K562 (cell line): ENCODE measurements around the gene CNOT6. TPM values are rescaled to one million over a fixed set of nuclear protein-coding genes. Genes with fewer than 3 reads are reported as not detected.

Experiments
- ATAC-seq: fragments of 200-7000 bp; cut with Tn5 transposase; 3 replicates; pipeline ENCODE4 v1.9.1; 2020; ENCODE audit warnings: moderate library complexity
- BruUV-seq: library from RNA; stranded (reverse); fragments of 400-500 nt; replicated peaks from 2 replicates; lab custom pipeline; 2021; lab: Mats Ljungman, UMichigan
- CTCF ChIA-PET: fragments of 300-600 bp; formaldehyde crosslinking; extraction: SDS; loops from one replicate; lab custom pipeline; 2021; ENCODE audit warnings: low intra/inter-chr PET ratio; lab: Yijun Ruan, JAX
- POLR2A ChIA-PET: fragments of 300-600, 350-650 bp; sonication (Branson Sonifier 250); formaldehyde crosslinking; extraction: SDS; loops from one replicate; lab custom pipeline; 2021; ENCODE audit warnings: antibody characterized with exemption, inconsistent platforms; lab: Yijun Ruan, JAX
- DNase-seq, 4 experiments: peaks; one replicate each; pipeline versions ENCODE4 v3.0.0 to v3.0.0-alpha.2; 2011 to 2018; ENCODE audit warnings: low spot score in 3 of 4, mixed read lengths in 3 of 4; ENCODE audit errors: extremely low read depth in 1 of 4
- FAIRE-seq: peaks from 2 replicates; lab custom pipeline; 2011; peaks lifted over from hg19 to GRCh38; lab: Jason Lieb, UNC
- H2AFZ ChIP-seq: 2 replicates; pipeline ENCODE4 v1.6.0; 2011; ENCODE audit warnings: low read depth, low read length, control low read depth, inconsistent platforms
- H3K27ac ChIP-seq: fragments of 200-600 bp; 3 replicates; pipeline ENCODE4 v1.8.0; 2011; ENCODE audit warnings: low read depth, mild to moderate bottlenecking, control low read depth, inconsistent platforms, low read length, moderate library complexity, mixed read lengths; ENCODE audit errors: extremely low read depth
- H3K27me3 ChIP-seq, 2 experiments: fragments of 300-600 bp in 1 of 2; 2 replicates in 1 of 2; 3 replicates in 1 of 2; pipeline versions ENCODE4 v1.6.0 to v1.8.0; 2011; ENCODE audit warnings: inconsistent platforms in 2 of 2, low read length in 2 of 2, mild to moderate bottlenecking in 1 of 2, mixed read lengths in 1 of 2, moderate library complexity in 1 of 2; ENCODE audit not compliant: control insufficient read depth in 2 of 2, insufficient read depth in 2 of 2
- H3K36me3 ChIP-seq: fragments of 300-600 bp; 3 replicates; pipeline ENCODE4 v1.8.0; 2011; ENCODE audit warnings: mild to moderate bottlenecking, low read length, inconsistent platforms; ENCODE audit not compliant: control insufficient read depth, insufficient read depth
- H3K4me1 ChIP-seq, 2 experiments: fragments of 200-600 bp in 1 of 2; replicated peaks in 1 of 2; 2 replicates in 1 of 2; 3 replicates in 1 of 2; pipeline versions ENCODE4 v1.5.1 to v1.8.0; 2011; ENCODE audit warnings: inconsistent platforms in 2 of 2, low read length in 2 of 2, mild to moderate bottlenecking in 1 of 2, mixed read lengths in 1 of 2, moderate library complexity in 1 of 2; ENCODE audit not compliant: control insufficient read depth in 2 of 2, insufficient read depth in 2 of 2
- H3K4me2 ChIP-seq: 2 replicates; pipeline ENCODE4 v1.6.1; 2011; ENCODE audit warnings: low read length, control low read depth, inconsistent platforms, mixed read lengths; ENCODE audit not compliant: insufficient read depth
- H3K4me3 ChIP-seq: fragments of 200-600 bp; sonication (generic), shearing (Covaris generic); 2 replicates; pipeline ENCODE4 v1.5.1; 2016; ENCODE audit warnings: control low read depth, inconsistent platforms
- H3K79me2 ChIP-seq: fragments of 200-600 bp; 3 replicates; pipeline ENCODE4 v1.8.0; 2011; ENCODE audit warnings: low read length, inconsistent platforms; ENCODE audit not compliant: control insufficient read depth, insufficient read depth
- H3K9ac ChIP-seq, 2 experiments: 2 replicates each; pipeline versions ENCODE4 v1.6.0 to v1.6.1; 2011; ENCODE audit warnings: low read depth in 2 of 2, low read length in 2 of 2, control low read depth in 1 of 2, inconsistent platforms in 1 of 2, mild to moderate bottlenecking in 1 of 2, mixed read lengths in 1 of 2; ENCODE audit not compliant: insufficient read depth in 1 of 2
- H3K9me1 ChIP-seq: one replicate; pipeline ENCODE4 v1.6.0; 2011; ENCODE audit warnings: inconsistent platforms, mild to moderate bottlenecking, low read length, moderate library complexity; ENCODE audit not compliant: control insufficient read depth, insufficient read depth
- H3K9me3 ChIP-seq: replicated peaks from 2 replicates; pipeline ENCODE4 v1.5.1; 2011; ENCODE audit warnings: low read depth, low read length, inconsistent platforms; ENCODE audit not compliant: control insufficient read depth, insufficient read depth
- H4K20me1 ChIP-seq: replicated peaks from 2 replicates; pipeline ENCODE4 v1.6.1; 2011; ENCODE audit warnings: low read length, inconsistent platforms, mixed read lengths; ENCODE audit not compliant: control insufficient read depth, insufficient read depth
- CTCF ChIP-seq, 3 experiments: IDR thresholded peaks in 2 of 3; conservative IDR thresholded peaks in 1 of 3; 2 replicates each; pipeline ENCODE4 v1.5.1; 2011 to 2012; ENCODE audit warnings: low read length in 3 of 3, mild to moderate bottlenecking in 3 of 3, control low read depth in 2 of 3, improper control_type of control experiment in 1 of 3, inconsistent platforms in 1 of 3, low read depth in 1 of 3, mixed read lengths in 1 of 3, moderate library complexity in 1 of 3; ENCODE audit not compliant: insufficient read depth in 2 of 3
- KLF13 ChIP-seq: fragments of 450-650 bp; IDR thresholded peaks from 2 replicates; pipeline ENCODE4 v1.6.1; 2016; ENCODE audit warnings: missing genetic modification characterization, low read depth, mild to moderate bottlenecking, missing compliant biosample characterization, moderate library complexity, borderline replicate concordance
- SIN3A ChIP-seq, 2 experiments: fragments of 150-350 bp in 1 of 2; IDR thresholded peaks; 2 replicates each; pipeline ENCODE4 v1.6.1; 2011 to 2016; ENCODE audit warnings: borderline replicate concordance in 2 of 2, low read depth in 2 of 2, low read length in 2 of 2, mild to moderate bottlenecking in 2 of 2, moderate library complexity in 2 of 2; ENCODE audit not compliant: control insufficient read depth in 1 of 2
- SNIP1 ChIP-seq: fragments of 450-650 bp; IDR thresholded peaks from 2 replicates; pipeline ENCODE4 v1.7.1; 2017; ENCODE audit warnings: low read depth, mild to moderate bottlenecking
- TAF9B ChIP-seq: fragments of 450-650 bp; IDR thresholded peaks from 2 replicates; pipeline ENCODE4 v1.6.1; 2018; ENCODE audit warnings: mild to moderate bottlenecking; ENCODE audit not compliant: partially characterized antibody
- ZNF282 ChIP-seq: sonication (generic); formaldehyde crosslinking; IDR thresholded peaks from 2 replicates; pipeline ENCODE4 v1.8.1; 2023; ENCODE audit warnings: missing genetic modification reagents
- WGBS: fragments of 100-300 bp; shearing (Covaris generic); methylation state at CpG from one replicate; pipeline ENCODE4 v1.1.6; 2016; ENCODE audit warnings: low coverage, mixed read lengths; ENCODE audit not compliant: insufficient coverage; ENCODE audit errors: missing lambda C conversion rate; 5-methylcytosine and 5-hydroxymethylcytosine counted together
- in situ Hi-C: fragments of 300-500 bp; cut with MboI; formaldehyde crosslinking; loops from 4 replicates; pipeline ENCODE4 v1.15.0; 2018; ENCODE audit warnings: inconsistent platforms, mixed read lengths
- intact Hi-C: fragments of 100-400 bp; cut with micrococcal nuclease; formaldehyde crosslinking; loops from 2 replicates; pipeline ENCODE4 v1.14.2; 2022
- polyA plus RNA-seq, 8 experiments: library from polyadenylated mRNA; depleted of rRNA in 4 of 8; stranded (reverse) in 5 of 8; unstranded in 3 of 8; fragments of >200 nt; fragmentation: Nextera tagmentation in 2 of 8; fragmentation: Illumina TruSeq in 1 of 8; extraction: Ambion mirVana in 2 of 8; extraction: Trizol in 1 of 8; gene quantifications; 2 replicates each; pipeline versions ENCODE4 v1.2.1 to v1.2.3, GENCODE V29; 2011 to 2014; ENCODE audit warnings: inconsistent platforms in 1 of 8, missing spikeins in 1 of 8
- total RNA-seq, 7 experiments: library from RNA; depleted of rRNA in 6 of 7; stranded (reverse); fragments of >200 nt in 6 of 7; fragmentation: Illumina TruSeq in 2 of 7; extraction: Trizol in 2 of 7; gene quantifications; 2 replicates each; pipeline versions ENCODE4 v1.2.1 to v1.2.3, GENCODE V29; 2011 to 2021; ENCODE audit warnings: low replicate concordance in 1 of 7

Gene CNOT6
- total and polyA plus RNA-seq, 9 of the 15 experiments (the other 6 are each of a cell fraction or from before 2014, with no cell fraction given) = 4.9 to 32.4 (median 14.0) TPM

GRCh38 chr5:180487556-180487955, 6.6 kb upstream of the CNOT6 start:
- Histone ChIP-seq H3K9me3 (no peaks in the 10 kb centered on the region), H3K36me3 (no peaks in the 10 kb centered on the region), H3K4me1 (no peaks in the 10 kb centered on the region; a peak in 2 of 5 replicates), H4K20me1 (no peaks in the 10 kb centered on the region), H2AFZ (no peak overlapping the region), H3K27ac (no peak overlapping the region), H3K9ac (no peak overlapping the region), H3K79me2 (no peaks in the 10 kb centered on the region), H3K27me3 (peaks cover 0 to 11% of the 10 kb centered on the region in 2 experiments; a peak in 3 of 5 replicates), H3K9me1 (no peaks in the 10 kb centered on the region), H3K4me3 (no peak overlapping the region), H3K4me2 (no peak overlapping the region)
- intact Hi-C loops (no loop called here), in situ Hi-C loops (no loop called here)
- no TSS peak for BruUV-seq
- 71% methylated on average over 5 of the region's 5 CpGs for WGBS
- POLR2A ChIA-PET = no interaction called here
- ATAC-seq (no peak), FAIRE-seq (no peak), DNase-seq (no peak)
- CTCF ChIA-PET = no interaction called here
- TF ChIP-seq KLF13 (tag) (no peak), SNIP1 (no peak), SIN3A (IDR thresholded peaks at IDR 0.05; ENCODE audit: borderline replicate concordance in 2 of 2, control insufficient read depth in 1 of 2, low read depth in 2 of 2, low read length in 2 of 2) (no peak), TAF9B (no peak)

- intact Hi-C loops (loop anchor here (5.0 kb wide), 1 partner anchor 116 kb away; no protein-coding TSS in a partner anchor), in situ Hi-C loops (no loop called here)
- FAIRE-seq (no peak), ATAC-seq (no peak), DNase-seq (no peak)
- H4K20me1 ChIP-seq = peaks cover 11% of the 10 kb centered on the region
- peaks cover 13% of the 10 kb centered on the region; the same call in 2 of the 3 replicates for H3K36me3 ChIP-seq
- no peaks in the 10 kb centered on the region for H3K27me3 ChIP-seq
- H2AFZ ChIP-seq = no peak overlapping the region
- ChIA-PET CTCF (no interaction called here), POLR2A (no interaction called here)
- H3K9me1 ChIP-seq = peaks cover 2% of the 10 kb centered on the region
- peaks cover 7 to 25% of the 10 kb centered on the region in 2 experiments for H3K4me1 ChIP-seq
- H3K4me2 ChIP-seq = no peak overlapping the region
- WGBS = 70% methylated on average over 6 of the region's 7 CpGs
- TF ChIP-seq CTCF (IDR thresholded peaks at IDR 0.05 in 2 of 3, conservative IDR thresholded peaks at IDR 0.05 in 1 of 3; ENCODE audit: insufficient read depth in 2 of 3, low read depth in 1 of 3, low read length in 3 of 3) (peak in 2 of 3 experiments; percentile 27 to 36; a peak in 2 of 6 replicates), ZNF282 (CRISPR knock-in tag) (no peak)
- H3K27ac ChIP-seq = no peak overlapping the region
- no peak overlapping the region for H3K4me3 ChIP-seq
- H3K79me2 ChIP-seq = peaks cover 29% of the 10 kb centered on the region
- no TSS peak for BruUV-seq
- no peak overlapping the region for H3K9ac ChIP-seq
- no peaks in the 10 kb centered on the region for H3K9me3 ChIP-seq
Measured at GRCh38 chr5:180491496-180491895, 2.7 kb upstream of the CNOT6 start.
